ENCODE measurements around the gene OR2T4. TPM values are rescaled to one million over a fixed set of nuclear protein-coding genes. Genes with fewer than 3 reads are reported as not detected.

OR2T4 gene
- total RNA-seq = not detected in 2 replicates

- no peak for DNase-seq (ENCODE audit: low read depth)
- no peak within 1 kb of the TSS for H3K4me3 ChIP-seq (ENCODE audit: low read depth, low read length)
- TF ChIP-seq CTCF (IDR thresholded peaks at IDR 0.05; ENCODE audit: insufficient read depth, low read depth, low read length) = no peak
Observed at GRCh38 chr1:248361121-248361715, at the start of gene OR2T4. Gene OR2T4 (plus strand): TSS chr1:248361665. CDS start chr1:248361665, 0 bp downstream.

- no peak overlapping the region for H3K4me3 ChIP-seq (ENCODE audit: low read depth, low read length)
- no peak for DNase-seq (ENCODE audit: low read depth)
- no peak for TF ChIP-seq CTCF (IDR thresholded peaks at IDR 0.05; ENCODE audit: insufficient read depth, low read depth, low read length)
Observed at GRCh38 chr1:248316796-248317195, 44.7 kb upstream of the OR2T4 start.

- H3K4me3 ChIP-seq (ENCODE audit: low read depth, low read length) = no peak within 1 kb of the TSS
- no peak for TF ChIP-seq CTCF (IDR thresholded peaks at IDR 0.05; ENCODE audit: insufficient read depth, low read depth, low read length)
- DNase-seq (ENCODE audit: low read depth) = no peak
Observed at GRCh38 chr1:248324468-248324867, 37.0 kb upstream of the OR2T4 start, which contains the start of gene OR2M7. Gene OR2M7 (minus strand): TSS chr1:248324568. CDS start chr1:248324568, 0 bp downstream.

GRCh38 chr1:248343451-248343850, 18.0 kb upstream of the OR2T4 start:
- no peak overlapping the region for H3K4me3 ChIP-seq (ENCODE audit: low read depth, low read length)
- TF ChIP-seq CTCF (IDR thresholded peaks at IDR 0.05; ENCODE audit: insufficient read depth, low read depth, low read length) = no peak
- no peak for DNase-seq (ENCODE audit: low read depth)

GRCh38 chr1:248348475-248348874, 13.0 kb upstream of the OR2T4 start, which contains the start of gene OR14C36:
Gene OR14C36 (plus strand): TSS chr1:248348775. CDS start chr1:248348775, 0 bp downstream.
- H3K4me3 ChIP-seq (ENCODE audit: low read depth, low read length) = no peak within 1 kb of the TSS
- no peak for DNase-seq (ENCODE audit: low read depth)
- TF ChIP-seq CTCF (IDR thresholded peaks at IDR 0.05; ENCODE audit: insufficient read depth, low read depth, low read length) = no peak

- DNase-seq (ENCODE audit: low read depth) = no peak
- no peak overlapping the region for H3K4me3 ChIP-seq (ENCODE audit: low read depth, low read length)
- no peak for TF ChIP-seq CTCF (IDR thresholded peaks at IDR 0.05; ENCODE audit: insufficient read depth, low read depth, low read length)
Observed at GRCh38 chr1:248359415-248359814, 2.0 kb upstream of the OR2T4 start.

- TF ChIP-seq CTCF (IDR thresholded peaks at IDR 0.05; ENCODE audit: insufficient read depth, low read depth, low read length) = no peak
- no peak for DNase-seq (ENCODE audit: low read depth)
- no peak overlapping the region for H3K4me3 ChIP-seq (ENCODE audit: low read depth, low read length)
Observed at GRCh38 chr1:248366609-248367008, 5.1 kb downstream of the OR2T4 start.

Data from fibroblast of villous mesenchyme (primary cell).